ENCODE data around the gene PROZ.
"Not testable (repeated sequence)": the region's sequence is repeated elsewhere in the genome, so short reads cannot be mapped to it uniquely, and the experiment has no call there.

The PROZ gene

GRCh38 chr13:113110852-113111315 lies 47.6 kb upstream of the PROZ start (continued):
- TF ChIP-seq ZNF121 (tag by site-specific recombination; IDR thresholded peaks at IDR 0.05) (no peak), ZNF626 (tag by site-specific recombination; IDR thresholded peaks at IDR 0.05) (no peak), ZSCAN30 (tag by site-specific recombination; IDR thresholded peaks at IDR 0.05) (no peak), ZNF830 (tag by site-specific recombination; IDR thresholded peaks at IDR 0.05; ENCODE audit: low read depth) (no peak), ZBTB17 (tag by site-specific recombination; IDR thresholded peaks at IDR 0.05) (no peak), ZNF398 (tag by site-specific recombination; IDR thresholded peaks at IDR 0.05) (no peak), ZNF138 (tag by site-specific recombination; IDR thresholded peaks at IDR 0.05; ENCODE audit: borderline replicate concordance) (no peak), RBAK (tag by site-specific recombination; IDR thresholded peaks at IDR 0.05) (no peak), KLF10 (tag by site-specific recombination; IDR thresholded peaks at IDR 0.05) (no peak), OVOL3 (tag by site-specific recombination; IDR thresholded peaks at IDR 0.05) (no peak)

- POLR2A ChIA-PET; H3K36me3 ChIP-seq (ENCODE audit: control insufficient read depth in 2 of 2, insufficient read depth in 1 of 2, low read length in 2 of 2); H3K4me1 ChIP-seq (ENCODE audit: control insufficient read depth, insufficient read depth, low read length); H3K9me3 ChIP-seq (ENCODE audit: control insufficient read depth, insufficient read depth, low read depth, low read length); CTCF ChIA-PET; H3K27ac ChIP-seq (ENCODE audit: extremely low read depth, low read depth, low read length); H3K4me3 ChIP-seq (ENCODE audit: low read depth, low read length): not testable (repeated sequence)
- peak; percentile 85 for TF ChIP-seq ZNF18 (tag by site-specific recombination; IDR thresholded peaks at IDR 0.05)
Measured at GRCh38 chr13:113111821-113112220, 46.6 kb upstream of the PROZ start.

- POLR2A ChIA-PET: not testable (repeated sequence)
Measured at GRCh38 chr13:113112475-113112874, 46.0 kb upstream of the PROZ start.

More at GRCh38 chr13:113112475-113112874, 46.0 kb upstream of the PROZ start:
- H3K27ac ChIP-seq (ENCODE audit: extremely low read depth, low read depth, low read length); H3K36me3 ChIP-seq (ENCODE audit: control insufficient read depth in 2 of 2, insufficient read depth in 1 of 2, low read length in 2 of 2); H3K4me3 ChIP-seq (ENCODE audit: low read depth, low read length); H3K9me3 ChIP-seq (ENCODE audit: control insufficient read depth, insufficient read depth, low read depth, low read length); H3K4me1 ChIP-seq (ENCODE audit: control insufficient read depth, insufficient read depth, low read length); CTCF ChIA-PET: not testable (repeated sequence)
- peak; percentile 52; the same call in 1 of the 2 replicates for TF ChIP-seq ZNF18 (tag by site-specific recombination; IDR thresholded peaks at IDR 0.05)
- TF ChIP-seq BCL11B (tag by site-specific recombination; IDR thresholded peaks at IDR 0.05; ENCODE audit: low read depth): peak; percentile 64
